Astrocyte of the spinal cord (primary cell): ENCODE measurements around the gene UCK1.

Experiments used
- DNase-seq: peaks from one replicate; pipeline ENCODE4 v3.0.0; 2011; ENCODE audit warnings: low read depth, low spot score
- H3K4me3 ChIP-seq: 2 replicates; pipeline ENCODE4 v1.5.1; 2011; ENCODE audit warnings: low read depth, mild to moderate bottlenecking, low read length, moderate library complexity
- CTCF ChIP-seq: IDR thresholded peaks from 2 replicates; pipeline ENCODE4 v1.5.1; 2012; ENCODE audit warnings: low read depth, mild to moderate bottlenecking, low read length, inconsistent platforms
- in situ Hi-C: cut with HindIII; loops from 2 replicates; pipeline ENCODE4 v1.10.0; 2017; ENCODE audit warnings: low sequenced_read_pairs

UCK1 gene

GRCh38 chr9:131522257-131523085, 8.6 kb downstream of the UCK1 start:
- DNase-seq = no peak
- in situ Hi-C loops = no loop called here
- no peak for TF ChIP-seq CTCF
- no peak overlapping the region for H3K4me3 ChIP-seq

DNA sequence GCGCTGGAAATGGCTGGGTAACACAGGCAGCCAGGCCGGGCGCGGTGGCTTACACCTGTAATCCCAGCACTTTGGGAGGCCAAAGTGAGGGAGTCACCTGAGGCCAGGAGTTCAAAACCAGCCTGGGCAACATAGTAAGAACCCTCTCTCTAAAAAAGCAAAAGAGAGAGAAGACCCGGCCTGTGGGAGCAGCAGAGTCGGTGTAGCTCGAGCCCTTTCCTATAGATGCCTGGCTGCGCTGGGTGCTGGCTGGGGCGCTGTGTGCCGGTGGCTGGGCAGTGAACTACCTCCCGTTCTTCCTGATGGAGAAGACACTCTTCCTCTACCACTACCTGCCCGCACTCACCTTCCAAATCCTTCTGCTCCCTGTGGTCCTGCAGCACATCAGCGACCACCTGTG, 9.2 kb downstream of the UCK1 start:
- in situ Hi-C loops = no loop called here
- no peak overlapping the region for H3K4me3 ChIP-seq
- no peak for TF ChIP-seq CTCF
- no peak for DNase-seq

DNA sequence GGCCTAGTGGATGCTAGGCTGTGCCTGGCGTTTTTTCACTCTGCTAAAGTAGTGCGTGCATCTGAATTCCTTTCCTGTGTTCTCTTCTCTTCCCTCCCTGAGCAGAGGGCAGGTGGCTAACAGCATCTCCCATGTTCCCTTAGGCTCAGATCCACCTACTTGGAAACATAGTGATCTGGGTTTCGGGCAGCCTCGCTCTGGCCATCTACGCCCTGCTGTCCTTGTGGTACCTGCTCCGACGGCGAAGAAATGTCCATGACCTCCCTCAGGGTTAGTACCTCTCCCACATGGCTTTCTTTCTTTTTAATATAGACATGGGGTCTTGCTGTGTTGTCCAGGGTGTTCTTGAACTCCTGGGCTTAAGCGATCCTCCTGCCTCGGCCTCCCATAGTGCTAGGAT, 9.9 kb downstream of the UCK1 start:
- no peak overlapping the region for H3K4me3 ChIP-seq
- no peak for DNase-seq
- no peak for TF ChIP-seq CTCF
- in situ Hi-C loops = no loop called here

GRCh38 chr9:131520503-131520902, 10.6 kb downstream of the UCK1 start:
- no peak for TF ChIP-seq CTCF
- H3K4me3 ChIP-seq = no peak overlapping the region
- no peak for DNase-seq
- in situ Hi-C loops = no loop called here

DNA sequence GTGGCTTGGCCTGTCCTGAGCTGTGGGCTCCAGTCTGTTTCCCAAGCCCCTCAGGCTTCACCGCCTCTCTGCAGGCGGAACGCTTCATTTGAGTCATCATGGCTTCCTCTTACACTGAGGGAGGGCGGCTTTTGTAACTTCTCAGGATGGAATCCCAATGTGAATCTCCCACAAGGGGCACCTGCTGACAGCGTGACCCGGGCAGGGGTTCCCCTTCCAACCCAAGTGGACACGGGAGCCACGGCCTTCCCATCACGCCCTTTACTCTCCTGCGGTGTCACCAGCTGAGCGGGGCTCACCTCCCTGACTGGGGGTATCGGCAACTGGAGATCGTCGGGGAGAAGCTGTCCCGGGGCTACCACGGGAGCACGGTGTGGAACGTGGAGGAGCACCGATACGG, 12.5 kb downstream of the UCK1 start:
- DNase-seq = no peak
- no peak overlapping the region for H3K4me3 ChIP-seq
- no peak for TF ChIP-seq CTCF
- in situ Hi-C loops = no loop called here

DNA sequence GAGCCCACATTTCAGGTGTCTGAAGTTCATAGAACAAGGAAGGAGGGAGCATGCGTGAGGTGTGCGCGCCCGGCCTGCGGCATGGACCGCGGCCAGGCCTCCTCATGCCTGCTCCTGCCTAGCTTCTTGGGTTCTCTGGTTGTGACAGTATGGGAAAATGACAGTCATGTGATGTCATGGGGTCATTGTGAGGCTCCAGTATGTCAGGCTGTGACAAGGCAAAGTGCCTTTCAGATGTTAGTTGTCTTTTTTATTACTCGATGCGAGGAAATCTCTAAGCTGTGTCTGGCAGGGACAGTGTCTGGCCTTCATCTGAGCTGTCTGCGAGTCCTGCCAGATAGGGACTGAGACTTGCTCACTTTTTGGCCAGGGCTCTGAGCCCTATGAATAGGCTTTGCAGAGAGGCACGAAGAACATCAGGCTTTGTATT, 13.3 kb downstream of the UCK1 start:
- H3K4me3 ChIP-seq = no peak overlapping the region
- in situ Hi-C loops = no loop called here
- no peak for TF ChIP-seq CTCF
- DNase-seq = no peak
